ENCODE data around the gene GATM. TPM values are rescaled to one million over a fixed set of nuclear protein-coding genes. Genes with fewer than 3 reads are reported as not detected.

GATM gene
- total RNA-seq, 2 experiments from 2014 or later, result 0.55 to 0.70 TPM

DNA sequence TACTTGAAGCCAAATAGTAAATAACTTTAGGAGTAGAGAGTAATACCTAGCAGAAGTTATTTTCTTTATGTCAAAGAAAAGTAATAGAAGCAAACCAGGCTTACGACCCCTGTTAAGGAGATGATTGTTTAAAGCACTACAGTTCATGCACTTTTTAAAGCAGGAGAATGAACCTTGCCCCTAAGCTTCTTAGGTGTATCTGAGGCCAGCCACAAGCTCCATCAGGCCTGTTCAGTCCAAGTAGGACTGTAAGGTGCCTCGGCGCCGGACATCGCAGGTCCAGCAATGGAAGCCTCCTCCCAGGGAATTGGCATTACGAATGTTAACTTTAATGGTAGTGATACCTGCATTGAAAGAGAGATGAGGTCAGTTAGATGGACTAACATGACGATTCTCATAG lies 16.5 kb downstream of the GATM start:
- ATAC-seq (ENCODE audit: poor library complexity) (no peak), DNase-seq (no peak)
- Histone ChIP-seq H3K27me3 (ENCODE audit: control insufficient read depth in 1 of 2, insufficient read depth in 2 of 2, low read length in 2 of 2) (no peaks in the 10 kb centered on the region), H3K4me3 (ENCODE audit: low read length) (no peak overlapping the region), H3K9me3 (ENCODE audit: control insufficient read depth in 1 of 2, insufficient read depth in 1 of 2, low read length in 2 of 2) (no peaks in the 10 kb centered on the region), H3K36me3 (ENCODE audit: insufficient read depth, low read length) (no peaks in the 10 kb centered on the region), H3K4me1 (ENCODE audit: insufficient read depth, low read length) (no peaks in the 10 kb centered on the region), H3K27ac (ENCODE audit: low read depth in 1 of 2, low read length in 2 of 2) (no peak overlapping the region)
- H3K9me3 Mint-ChIP-seq, result no peaks in the 10 kb centered on the region
- ChIA-PET POLR2A (no interaction called here), CTCF (no interaction called here)
- intact Hi-C loops (cut with DNase I, micrococcal nuclease), result no loop called here
- no peaks in the 10 kb centered on the region for H3K36me3 Mint-ChIP-seq (ENCODE audit: low read depth)
- no peak overlapping the region for H3K27ac Mint-ChIP-seq
- H3K4me1 Mint-ChIP-seq (ENCODE audit: low read depth), result no peaks in the 10 kb centered on the region
- no peaks in the 10 kb centered on the region for H3K27me3 Mint-ChIP-seq
- H3K4me3 Mint-ChIP-seq, result no peak overlapping the region
- no peak for TF ChIP-seq CTCF (IDR thresholded peaks at IDR 0.05)

GRCh38 chr15:45355860-45356259 lies 22.5 kb downstream of the GATM start:
- DNase-seq, result no peak
- Histone ChIP-seq H3K9me3 (ENCODE audit: control insufficient read depth in 1 of 2, insufficient read depth in 1 of 2, low read length in 2 of 2) (no peaks in the 10 kb centered on the region), H3K27ac (ENCODE audit: low read depth in 1 of 2, low read length in 2 of 2) (no peak overlapping the region), H3K27me3 (ENCODE audit: control insufficient read depth in 1 of 2, insufficient read depth in 2 of 2, low read length in 2 of 2) (no peaks in the 10 kb centered on the region), H3K4me1 (ENCODE audit: insufficient read depth, low read length) (no peaks in the 10 kb centered on the region), H3K4me3 (ENCODE audit: low read length) (no peak overlapping the region), H3K36me3 (ENCODE audit: insufficient read depth, low read length) (no peaks in the 10 kb centered on the region)
- intact Hi-C loops (cut with DNase I, micrococcal nuclease), result no loop called here
- H3K9me3 Mint-ChIP-seq, result no peaks in the 10 kb centered on the region
- H3K36me3 Mint-ChIP-seq (ENCODE audit: low read depth), result no peaks in the 10 kb centered on the region
- CTCF ChIA-PET, result no interaction called here
- POLR2A ChIA-PET, result no interaction called here
- peaks cover 8% of the 10 kb centered on the region for H3K27me3 Mint-ChIP-seq
- no peak overlapping the region for H3K27ac Mint-ChIP-seq
- H3K4me1 Mint-ChIP-seq (ENCODE audit: low read depth), result no peaks in the 10 kb centered on the region
- TF ChIP-seq CTCF (IDR thresholded peaks at IDR 0.05), result no peak
- no peak for ATAC-seq (ENCODE audit: poor library complexity)
- H3K4me3 Mint-ChIP-seq, result no peak overlapping the region

- Mint-ChIP-seq H3K36me3 (ENCODE audit: low read depth) (no peaks in the 10 kb centered on the region), H3K27ac (no peak overlapping the region), H3K9me3 (no peaks in the 10 kb centered on the region), H3K4me1 (ENCODE audit: low read depth) (no peaks in the 10 kb centered on the region), H3K4me3 (no peak overlapping the region), H3K27me3 (peaks cover 13% of the 10 kb centered on the region)
- peaks cover 0 to 6% of the 10 kb centered on the region in 2 experiments for H3K27me3 ChIP-seq (ENCODE audit: control insufficient read depth in 1 of 2, insufficient read depth in 2 of 2, low read length in 2 of 2)
- intact Hi-C loops (cut with DNase I, micrococcal nuclease), result no loop called here
- H3K27ac ChIP-seq (ENCODE audit: low read depth in 1 of 2, low read length in 2 of 2), result no peak overlapping the region
- no peaks in the 10 kb centered on the region for H3K9me3 ChIP-seq (ENCODE audit: control insufficient read depth in 1 of 2, insufficient read depth in 1 of 2, low read length in 2 of 2)
- H3K36me3 ChIP-seq (ENCODE audit: insufficient read depth, low read length), result no peaks in the 10 kb centered on the region
- DNase-seq (no peak), ATAC-seq (ENCODE audit: poor library complexity) (no peak)
- ChIA-PET POLR2A (no interaction called here), CTCF (no interaction called here)
- no peak overlapping the region for H3K4me3 ChIP-seq (ENCODE audit: low read length)
- no peaks in the 10 kb centered on the region for H3K4me1 ChIP-seq (ENCODE audit: insufficient read depth, low read length)
- TF ChIP-seq CTCF (IDR thresholded peaks at IDR 0.05), result no peak
Measured at GRCh38 chr15:45354711-45355110, 23.6 kb downstream of the GATM start.
